Kidney (tissue), 14 donors: ENCODE measurements around the gene RAC2. TPM values are rescaled to one million over a fixed set of nuclear protein-coding genes. Genes with fewer than 3 reads are reported as not detected.

Source experiments
- DNase-seq, 5 donors: peaks; one replicate each; pipeline ENCODE4 v3.0.0-alpha.2; 2013 to 2020
- FAIRE-seq: peaks from 2 replicates; lab custom pipeline; 2012; peaks lifted over from hg19 to GRCh38; lab: Jason Lieb, UNC
- H3K27ac ChIP-seq, 2 donors: one replicate each; pipeline ENCODE4 v1.7.0; 2013; ENCODE audit warnings: low read depth in 2 of 2, low read length in 2 of 2, inconsistent platforms in 1 of 2
- H3K27me3 ChIP-seq: one replicate; pipeline ENCODE4 v1.7.1; 2013; ENCODE audit warnings: low read length, inconsistent platforms; ENCODE audit not compliant: control insufficient read depth, insufficient read depth
- H3K36me3 ChIP-seq, 3 donors: one replicate each; pipeline versions ENCODE4 v1.7.0 to v1.7.1; 2013; ENCODE audit warnings: low read length in 3 of 3, control low read depth in 1 of 3, inconsistent platforms in 1 of 3; ENCODE audit not compliant: insufficient read depth in 3 of 3, control insufficient read depth in 2 of 3
- H3K4me1 ChIP-seq, 3 donors: one replicate each; pipeline versions ENCODE4 v1.7.0 to v1.7.1; 2013; ENCODE audit warnings: low read length in 3 of 3, inconsistent platforms in 1 of 3, low read depth in 1 of 3; ENCODE audit not compliant: control insufficient read depth in 2 of 3, insufficient read depth in 2 of 3
- H3K4me3 ChIP-seq, 3 donors: one replicate each; pipeline versions ENCODE4 v1.7.0 to v1.8.1; 2013; ENCODE audit warnings: low read length in 3 of 3, control low read depth in 1 of 3, inconsistent platforms in 1 of 3
- H3K9ac ChIP-seq, 3 donors: one replicate each; pipeline versions ENCODE4 v1.7.0 to v1.7.1; 2013; ENCODE audit warnings: low read length in 3 of 3, control low read depth in 1 of 3, inconsistent platforms in 1 of 3
- H3K9me3 ChIP-seq, 3 donors: one replicate each; pipeline versions ENCODE4 v1.7.0 to v1.7.1; 2013; ENCODE audit warnings: low read length in 3 of 3, control low read depth in 1 of 3, inconsistent platforms in 1 of 3; ENCODE audit not compliant: control insufficient read depth in 2 of 3, insufficient read depth in 1 of 3
- CTCF ChIP-seq: IDR thresholded peaks from 3 replicates; pipeline ENCODE4 v1.5.1; 2012; ENCODE audit warnings: mild to moderate bottlenecking, moderate library complexity, borderline replicate concordance; ENCODE audit not compliant: insufficient read depth; ENCODE audit errors: extremely low read depth
- intact Hi-C: fragments of 100-400 bp; cut with DNase I; formaldehyde crosslinking; loops from one replicate; pipeline ENCODE4 v1.11.1; 2022
- polyA plus RNA-seq: library from polyadenylated mRNA; stranded (reverse); fragments of 350-450 nt; fragmentation: Illumina TruSeq; extraction: RNeasy Lipid Tissue Mini Kit (QIAGEN cat#74804); gene quantifications from one replicate; pipeline ENCODE4 v1.2.3, GENCODE V29; 2014; ENCODE audit warnings: low read depth, low replicate concordance; ENCODE audit not compliant: insufficient read depth
- total RNA-seq: library from RNA; stranded (reverse); fragmentation: NEBNext Ultra II Directional; extraction: Animal tissue kit (Norgen Biotek cat#: 25700); gene quantifications from one replicate; pipeline ENCODE4 v1.2.1, GENCODE V29; 2021
- donor health status: control.
- donor health status: control.
- donor health status: control.
- donor health status: control.
- donor health status: control.
- donor health status: DM: yes; HTN: yes; CAD: no.
- donor health status: Normal renal cell carcinoma (clear cell type).

Gene RAC2
- total and polyA plus RNA-seq, 2 donors from 2014 or later: 4.5 to 38.6 TPM

GRCh38 chr22:37242395-37242918 is 1.6 kb downstream of the RAC2 start:
- H3K4me1 ChIP-seq: no peaks in the 10 kb centered on the region
- no peaks in the 10 kb centered on the region for H3K9me3 ChIP-seq
- intact Hi-C loops: no loop called here
- no peak for TF ChIP-seq CTCF
- FAIRE-seq (no peak), DNase-seq (peak in 2 of 5 donors; percentile 20 to 87)
- H3K27ac ChIP-seq: no peak overlapping the region
- H3K36me3 ChIP-seq: no peaks in the 10 kb centered on the region
- no peak overlapping the region for H3K4me3 ChIP-seq
- H3K27me3 ChIP-seq: no peaks in the 10 kb centered on the region
- no peak overlapping the region for H3K9ac ChIP-seq

GRCh38 chr22:37241351-37242142 is 2.5 kb downstream of the RAC2 start:
- no peak overlapping the region for H3K4me3 ChIP-seq
- FAIRE-seq: no peak

GRCh38 chr22:37240941-37241320 is 3.1 kb downstream of the RAC2 start:
- DNase-seq (peak in 1 of 5 donors; percentile 66), FAIRE-seq (no peak)
- Histone ChIP-seq H3K27me3 (no peaks in the 10 kb centered on the region), H3K4me1 (no peaks in the 10 kb centered on the region), H3K36me3 (no peaks in the 10 kb centered on the region), H3K9ac (no peak overlapping the region), H3K4me3 (no peak overlapping the region), H3K27ac (no peak overlapping the region), H3K9me3 (no peaks in the 10 kb centered on the region)
- no peak for TF ChIP-seq CTCF
- intact Hi-C loops: no loop called here

More at GRCh38 chr22:37241351-37242142, 2.5 kb downstream of the RAC2 start:
- no peak for TF ChIP-seq CTCF
- Histone ChIP-seq H3K4me1 (no peaks in the 10 kb centered on the region), H3K9me3 (no peaks in the 10 kb centered on the region), H3K27me3 (no peaks in the 10 kb centered on the region), H3K27ac (no peak overlapping the region), H3K36me3 (no peaks in the 10 kb centered on the region), H3K9ac (no peak overlapping the region)
- DNase-seq: peak in 1 of 5 donors; percentile 75
- intact Hi-C loops: no loop called here
